Keratinocyte (primary cell): ENCODE results near the gene FGFBP2. TPM values are rescaled to one million over a fixed set of nuclear protein-coding genes. Genes with fewer than 3 reads are reported as not detected.
A peak's percentile ranks its signal among the peaks of the same experiment; 100 is the strongest.

Experiments
- DNase-seq: peaks from one replicate; pipeline ENCODE4 v3.0.0-alpha.2; 2011; ENCODE audit warnings: low read depth, missing footprints, low spot score
- FAIRE-seq: peaks from 2 replicates; lab custom pipeline; 2011; peaks lifted over from hg19 to GRCh38; lab: Jason Lieb, UNC
- H2AFZ ChIP-seq: 2 replicates; pipeline ENCODE4 v1.6.0; 2012; ENCODE audit warnings: low read length, control low read depth, inconsistent platforms; ENCODE audit not compliant: control insufficient read depth
- H3K27ac ChIP-seq: 2 replicates; pipeline ENCODE4 v1.5.1; 2011; ENCODE audit warnings: low read length; ENCODE audit not compliant: control insufficient read depth, insufficient read depth
- H3K27me3 ChIP-seq: 3 replicates; pipeline ENCODE4 v1.6.0; 2011; ENCODE audit warnings: low read length; ENCODE audit not compliant: control insufficient read depth, insufficient read depth; ENCODE audit errors: extremely low read depth
- H3K36me3 ChIP-seq, 2 experiments: 2 replicates in 1 of 2; 3 replicates in 1 of 2; pipeline ENCODE4 v1.5.1; 2011; ENCODE audit warnings: low read length in 2 of 2, mild to moderate bottlenecking in 1 of 2; ENCODE audit not compliant: control insufficient read depth in 2 of 2, insufficient read depth in 2 of 2; ENCODE audit errors: extremely low read depth in 1 of 2
- H3K4me1 ChIP-seq: 3 replicates; pipeline ENCODE4 v1.5.1; 2011; ENCODE audit warnings: low read length; ENCODE audit not compliant: control insufficient read depth, insufficient read depth; ENCODE audit errors: extremely low read depth
- H3K4me2 ChIP-seq: 3 replicates; pipeline ENCODE4 v1.6.0; 2011; ENCODE audit warnings: low read depth, low read length; ENCODE audit not compliant: control insufficient read depth, insufficient read depth; ENCODE audit errors: extremely low read depth
- H3K4me3 ChIP-seq, 3 experiments: fragments of 200-600 bp in 1 of 3; sonication (generic) in 1 of 3; 2 replicates in 2 of 3; 3 replicates in 1 of 3; pipeline ENCODE4 v1.5.1; 2011 to 2016; ENCODE audit warnings: low read length in 3 of 3, mild to moderate bottlenecking in 3 of 3, control low read depth in 2 of 3, inconsistent platforms in 1 of 3, low read depth in 1 of 3, mixed read lengths in 1 of 3, mixed run types in 1 of 3, moderate library complexity in 1 of 3; ENCODE audit not compliant: control insufficient read depth in 2 of 3, insufficient read depth in 2 of 3; ENCODE audit errors: extremely low read depth in 1 of 3
- H3K79me2 ChIP-seq: 2 replicates; pipeline ENCODE4 v1.6.0; 2012; ENCODE audit warnings: low read length; ENCODE audit not compliant: control insufficient read depth, insufficient read depth
- H3K9ac ChIP-seq: 3 replicates; pipeline ENCODE4 v1.6.0; 2011; ENCODE audit warnings: low read length; ENCODE audit not compliant: control insufficient read depth, insufficient read depth; ENCODE audit errors: extremely low read depth
- H3K9me1 ChIP-seq: 3 replicates; pipeline ENCODE4 v1.6.0; 2011; ENCODE audit warnings: low read length; ENCODE audit not compliant: control insufficient read depth, insufficient read depth; ENCODE audit errors: extremely low read depth
- H3K9me3 ChIP-seq: 2 replicates; pipeline ENCODE4 v1.5.1; 2012; ENCODE audit warnings: low read depth, low read length; ENCODE audit not compliant: control insufficient read depth
- H4K20me1 ChIP-seq: 3 replicates; pipeline ENCODE4 v1.6.0; 2011; ENCODE audit warnings: low read length; ENCODE audit not compliant: control insufficient read depth, insufficient read depth; ENCODE audit errors: extremely low read depth
- CTCF ChIP-seq, 3 experiments: IDR thresholded peaks in 1 of 3; conservative IDR thresholded peaks in 1 of 3; optimal IDR thresholded peaks in 1 of 3; 2 replicates in 2 of 3; 3 replicates in 1 of 3; pipeline versions ENCODE3 to v1.5.1; 2011; ENCODE audit warnings: low read length in 3 of 3, mild to moderate bottlenecking in 3 of 3, moderate library complexity in 2 of 3, control low read depth in 1 of 3, inconsistent platforms in 1 of 3; ENCODE audit not compliant: insufficient read depth in 2 of 3; ENCODE audit errors: extremely low read depth in 1 of 3
- EZH2 ChIP-seq: IDR thresholded peaks from one replicate; pipeline ENCODE4 v1.6.1; 2012; ENCODE audit warnings: inconsistent platforms, mild to moderate bottlenecking, low read length, moderate library complexity
- dilution Hi-C: fragments of 300-500 bp; cut with MboI; formaldehyde crosslinking; loops from one replicate; pipeline ENCODE4 v1.7.0; 2020; ENCODE audit warnings: low sequenced_read_pairs; ENCODE audit not compliant: extremely low pct_ligation_motif_present
- polyA plus RNA-seq, 5 experiments: library from polyadenylated mRNA; depleted of rRNA in 3 of 5; stranded (reverse) in 3 of 5; stranded (forward) in 1 of 5; unstranded in 1 of 5; fragments of >200 nt; gene quantifications; 1 replicate in 1 of 5; 2 replicates in 3 of 5; 3 replicates in 1 of 5; pipeline versions ENCODE4 v1.2.1 to v1.2.3, GENCODE V29; 2011 to 2012; ENCODE audit warnings: missing spikeins in 2 of 5, low read depth in 1 of 5, low replicate concordance in 1 of 5

FGFBP2 gene
- polyA plus RNA-seq, 1 donor (not counting 4 experiments of a cell fraction or from before 2014, with no cell fraction given): not detected

- Histone ChIP-seq H3K9me1 (no peaks in the 10 kb centered on the region), H4K20me1 (no peaks in the 10 kb centered on the region), H3K36me3 (no peaks in the 10 kb centered on the region), H3K9me3 (peaks cover 6% of the 10 kb centered on the region), H2AFZ (no peak overlapping the region), H3K4me1 (peaks cover 67% of the 10 kb centered on the region), H3K9ac (peak overlapping the region; percentile 60), H3K4me3 (no peak overlapping the region), H3K27ac (peak overlapping the region; percentile 97), H3K79me2 (no peaks in the 10 kb centered on the region), H3K4me2 (peak overlapping the region; percentile 46), H3K27me3 (no peaks in the 10 kb centered on the region)
- dilution Hi-C loops: no loop called here
- no peak for TF ChIP-seq EZH2
- no peak for TF ChIP-seq CTCF (optimal IDR thresholded peaks at IDR 0.05 in 1 of 3, IDR thresholded peaks at IDR 0.05 in 1 of 3, conservative IDR thresholded peaks at IDR 0.05 in 1 of 3; ENCODE audit: extremely low read depth in 1 of 3, insufficient read depth in 2 of 3, low read length in 3 of 3)
- FAIRE-seq (no peak), DNase-seq (no peak)
Observed at GRCh38 chr4:15912961-15913630, 49.9 kb downstream of the FGFBP2 start.

- no peaks in the 10 kb centered on the region for H3K36me3 ChIP-seq
- TF ChIP-seq EZH2 (no peak), CTCF (optimal IDR thresholded peaks at IDR 0.05 in 1 of 3, IDR thresholded peaks at IDR 0.05 in 1 of 3, conservative IDR thresholded peaks at IDR 0.05 in 1 of 3; ENCODE audit: extremely low read depth in 1 of 3, insufficient read depth in 2 of 3, low read length in 3 of 3) (no peak)
- peak overlapping the region; percentile 97 for H3K27ac ChIP-seq
- H3K9ac ChIP-seq: peak overlapping the region; percentile 60
- peak overlapping the region; percentile 21 for H2AFZ ChIP-seq
- no peak overlapping the region for H3K4me2 ChIP-seq
- H3K27me3 ChIP-seq: no peaks in the 10 kb centered on the region
- H3K9me1 ChIP-seq: no peaks in the 10 kb centered on the region
- FAIRE-seq (peak; percentile 85), DNase-seq (no peak)
- H3K4me1 ChIP-seq: peaks cover 58% of the 10 kb centered on the region
- H4K20me1 ChIP-seq: no peaks in the 10 kb centered on the region
- no peaks in the 10 kb centered on the region for H3K79me2 ChIP-seq
- H3K4me3 ChIP-seq: no peak overlapping the region
- dilution Hi-C loops: no loop called here
- H3K9me3 ChIP-seq: peaks cover 6% of the 10 kb centered on the region
Observed at GRCh38 chr4:15912236-15912635, 50.7 kb downstream of the FGFBP2 start.

Other genes starting within 250 kb of the FGFBP2 start
- 0.02 to 0.08 TPM (median 0.05 TPM) in 3 replicates for gene CD38, start 184.8 kb downstream of the FGFBP2 start, polyA plus RNA-seq
- 1,464 to 2,372 TPM (median 2,189 TPM) in 3 replicates for gene FGFBP1, start 24.4 kb downstream of the FGFBP2 start, polyA plus RNA-seq
- not detected in 3 replicates for gene PROM1, start 120.8 kb upstream of the FGFBP2 start, polyA plus RNA-seq